HG03575 (cell line): ENCODE data around the gene VPS26C.
"Not testable (repeated sequence)": the region's sequence is repeated elsewhere in the genome, so short reads cannot be mapped to it uniquely, and the experiment has no call there.

Experiments
- ATAC-seq: cut with Tn5 transposase; IDR thresholded peaks from one replicate; pipeline ENCODE4 v1.9.1; 2021; ENCODE audit not compliant: unreplicated experiment, insufficient number of reproducible peaks, low FRiP score; ENCODE audit errors: extremely low read depth

The VPS26C gene

DNA sequence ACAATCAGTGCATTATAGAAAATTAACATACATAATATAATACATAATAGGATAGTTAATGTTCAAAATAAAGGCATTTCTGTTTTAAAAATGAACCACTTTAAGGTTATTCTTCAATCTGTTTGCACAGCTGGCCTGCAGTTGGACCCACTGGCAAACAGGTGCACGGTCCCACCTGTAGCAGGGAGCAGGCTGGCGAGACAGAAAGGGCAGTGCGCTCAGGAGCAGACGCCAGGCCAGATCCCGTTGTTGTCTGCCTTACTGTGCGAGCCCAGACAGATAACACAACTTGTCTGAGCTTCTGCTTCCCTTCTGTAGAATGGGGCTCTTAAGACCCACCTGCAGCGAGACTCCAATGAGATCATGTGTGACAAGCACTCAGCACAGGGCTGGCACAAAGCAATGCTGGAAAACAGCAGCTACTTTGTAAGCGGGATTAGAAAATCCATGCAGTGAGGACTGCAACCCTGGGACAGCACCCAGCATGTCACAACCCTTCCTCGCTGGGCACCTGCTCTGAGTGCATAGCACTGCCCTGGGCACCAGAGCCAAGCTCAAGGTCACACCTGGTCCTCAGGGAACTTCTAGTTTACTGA, 33.5 kb downstream of the VPS26C start:
- ATAC-seq = no peak

DNA sequence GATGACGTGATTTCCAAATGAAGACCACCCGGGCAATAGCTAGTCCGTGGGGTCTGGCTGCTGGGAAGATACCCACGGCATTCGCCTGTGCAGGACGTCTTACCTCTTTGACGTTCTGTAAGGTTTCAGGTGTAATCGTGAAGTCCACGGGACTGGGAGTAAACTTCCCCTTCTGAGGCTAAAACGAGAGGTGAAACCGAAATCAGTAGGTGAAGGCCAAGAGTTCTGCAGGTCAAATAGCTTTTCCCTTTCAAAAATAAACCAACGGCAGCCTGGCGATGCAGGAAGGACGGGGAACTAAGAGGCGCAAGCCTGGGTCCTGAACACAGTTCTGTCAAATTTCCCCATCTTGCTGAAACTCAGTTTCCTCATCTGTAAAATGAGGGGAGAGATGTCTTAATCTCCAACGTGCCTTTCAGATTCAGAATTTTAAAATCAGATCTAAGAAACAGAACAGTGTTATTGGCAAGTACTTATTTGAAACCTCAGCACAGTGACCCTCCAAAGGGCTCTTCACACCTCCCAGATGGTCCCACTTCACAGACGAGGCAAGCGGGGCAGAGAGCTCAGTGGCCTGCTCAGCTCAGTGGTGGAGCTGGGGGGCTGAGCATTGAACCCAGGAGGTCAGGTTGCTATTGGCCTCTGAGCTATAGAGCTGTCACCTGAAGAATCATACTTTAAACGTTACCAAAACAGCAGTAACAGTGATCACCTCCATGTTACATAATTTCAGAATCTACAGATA, 34.7 kb downstream of the VPS26C start:
- no peak for ATAC-seq

DNA sequence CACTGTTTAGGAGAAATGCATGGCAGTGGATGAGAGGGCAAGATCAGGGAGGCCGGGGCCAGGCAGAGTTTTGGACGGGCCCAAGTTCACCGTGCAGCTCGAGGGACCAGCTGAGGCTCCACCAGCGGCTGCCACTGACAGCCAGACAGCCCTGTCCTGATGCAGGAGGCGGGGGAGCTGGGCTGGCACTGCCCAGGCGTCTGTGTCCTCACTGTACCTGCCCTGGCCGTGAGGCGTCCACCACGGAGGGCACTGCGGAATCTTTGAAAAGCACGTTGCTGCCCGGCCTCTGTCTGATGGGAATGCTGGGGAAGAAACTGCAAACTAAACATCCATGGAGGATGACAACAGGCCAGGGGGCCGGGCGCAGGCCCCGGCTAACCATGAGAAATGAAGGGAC, 35.5 kb downstream of the VPS26C start:
- no peak for ATAC-seq

DNA sequence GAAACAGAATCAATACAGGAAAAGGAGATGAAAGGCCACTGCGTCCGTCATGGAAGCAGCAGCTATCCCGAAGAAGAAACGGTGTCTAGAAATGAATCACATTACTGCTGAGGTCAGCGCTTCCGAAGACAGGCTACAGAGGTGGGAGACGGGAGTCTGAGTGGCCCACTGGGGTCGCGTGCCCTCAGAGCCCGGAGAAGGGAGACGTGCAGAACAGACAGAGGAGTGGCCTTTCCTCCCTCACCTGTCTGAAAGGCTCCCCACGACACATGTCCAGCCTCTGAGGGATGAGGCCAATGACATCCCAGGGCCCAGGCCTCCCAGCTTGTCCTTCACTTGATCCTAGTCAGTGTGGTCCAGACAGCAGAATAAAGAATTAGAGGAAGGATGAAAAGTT, 35.9 kb downstream of the VPS26C start:
- ATAC-seq = no peak

DNA sequence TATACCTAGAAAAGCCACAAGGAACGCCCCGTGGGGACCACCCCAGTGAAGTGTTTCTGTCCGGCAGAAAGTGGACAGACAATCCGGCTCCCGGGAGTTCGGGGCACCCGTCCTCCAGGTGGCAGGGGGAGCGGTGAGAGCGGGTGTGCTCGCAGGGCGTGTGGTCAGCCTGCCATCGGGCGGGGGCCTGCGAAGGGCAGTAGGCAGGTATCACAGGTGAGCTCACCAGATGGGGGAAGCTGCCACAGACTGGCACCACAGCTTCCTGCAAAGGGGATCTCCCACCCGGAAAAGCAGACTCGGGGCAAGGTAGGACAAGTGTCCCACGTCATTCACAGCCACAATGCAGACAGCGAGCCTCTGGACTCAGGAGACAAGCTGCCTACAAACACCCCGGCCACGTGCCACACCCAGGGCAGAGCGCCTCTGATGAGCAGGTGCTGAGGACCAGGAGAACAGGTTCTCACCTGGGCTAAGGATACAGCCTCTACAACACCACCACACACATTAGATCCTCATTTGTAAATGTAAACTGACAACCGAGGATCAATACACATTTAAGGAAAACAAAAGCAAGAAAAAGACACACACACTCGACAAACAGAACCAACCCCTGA, 36.4 kb downstream of the VPS26C start:
- ATAC-seq = no peak

DNA sequence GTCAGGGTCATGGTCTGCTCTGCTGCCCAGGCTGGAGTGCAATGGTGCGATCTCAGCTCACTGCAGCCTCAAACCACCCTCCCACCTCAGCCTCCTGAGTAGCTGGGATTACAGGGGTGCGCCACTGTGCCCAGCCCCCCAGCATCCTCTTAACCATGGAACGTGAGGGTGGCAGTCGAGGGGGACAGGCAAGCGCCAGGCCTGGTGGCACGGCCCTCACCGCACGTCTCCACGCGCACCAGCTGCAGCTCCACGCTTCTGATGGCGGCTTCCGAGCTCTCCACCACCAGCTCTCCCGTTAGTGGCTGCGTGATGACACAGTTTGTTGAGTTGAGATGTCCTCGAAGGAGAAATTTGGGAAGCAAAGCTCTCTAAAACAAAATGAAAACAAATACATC, 39.1 kb downstream of the VPS26C start:
- no peak for ATAC-seq

DNA sequence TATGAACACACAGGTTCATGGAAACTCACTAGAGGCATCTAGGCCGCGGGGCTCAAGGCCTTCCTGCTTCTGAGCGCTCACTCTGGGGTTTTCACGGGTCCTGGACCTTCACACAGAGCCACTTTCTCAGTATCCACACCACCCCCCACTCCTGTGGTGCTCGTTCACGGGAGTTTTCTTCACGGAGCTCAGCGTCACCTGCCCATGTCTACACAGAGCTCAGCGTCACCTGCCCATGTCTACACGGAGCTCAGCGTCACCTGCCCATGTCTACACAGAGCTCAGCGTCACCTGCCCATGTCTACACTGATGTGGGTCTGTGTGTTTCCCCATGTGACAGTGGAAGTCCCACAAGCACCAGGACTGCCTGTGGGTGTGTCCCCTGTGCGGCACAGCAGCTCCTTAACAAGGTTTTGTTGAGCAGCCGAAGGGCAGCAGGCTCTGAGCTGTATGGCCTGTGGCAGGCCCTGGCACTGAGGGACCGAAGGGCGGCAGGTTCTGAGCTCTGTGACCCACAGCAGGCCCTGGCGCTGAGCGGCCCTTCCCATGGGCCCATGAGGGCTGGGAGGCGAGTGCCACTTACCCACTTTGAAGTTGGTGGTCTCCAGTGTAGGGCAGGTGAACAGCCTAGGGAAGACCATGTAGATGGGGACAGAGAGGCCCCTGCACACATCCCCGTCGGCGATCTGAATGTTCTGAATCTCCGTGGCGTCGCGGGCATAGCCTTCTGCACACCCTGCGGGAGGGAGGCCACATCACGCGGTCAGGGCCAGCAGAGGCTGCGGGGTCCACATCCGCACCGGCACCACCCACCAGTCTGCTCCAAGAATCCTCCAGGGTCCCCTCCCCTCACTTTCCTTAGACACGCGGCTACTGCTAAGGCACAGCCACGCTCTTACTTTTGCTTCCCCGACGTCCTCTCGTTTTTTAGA, 39.8 kb downstream of the VPS26C start:
- ATAC-seq = no peak

DNA sequence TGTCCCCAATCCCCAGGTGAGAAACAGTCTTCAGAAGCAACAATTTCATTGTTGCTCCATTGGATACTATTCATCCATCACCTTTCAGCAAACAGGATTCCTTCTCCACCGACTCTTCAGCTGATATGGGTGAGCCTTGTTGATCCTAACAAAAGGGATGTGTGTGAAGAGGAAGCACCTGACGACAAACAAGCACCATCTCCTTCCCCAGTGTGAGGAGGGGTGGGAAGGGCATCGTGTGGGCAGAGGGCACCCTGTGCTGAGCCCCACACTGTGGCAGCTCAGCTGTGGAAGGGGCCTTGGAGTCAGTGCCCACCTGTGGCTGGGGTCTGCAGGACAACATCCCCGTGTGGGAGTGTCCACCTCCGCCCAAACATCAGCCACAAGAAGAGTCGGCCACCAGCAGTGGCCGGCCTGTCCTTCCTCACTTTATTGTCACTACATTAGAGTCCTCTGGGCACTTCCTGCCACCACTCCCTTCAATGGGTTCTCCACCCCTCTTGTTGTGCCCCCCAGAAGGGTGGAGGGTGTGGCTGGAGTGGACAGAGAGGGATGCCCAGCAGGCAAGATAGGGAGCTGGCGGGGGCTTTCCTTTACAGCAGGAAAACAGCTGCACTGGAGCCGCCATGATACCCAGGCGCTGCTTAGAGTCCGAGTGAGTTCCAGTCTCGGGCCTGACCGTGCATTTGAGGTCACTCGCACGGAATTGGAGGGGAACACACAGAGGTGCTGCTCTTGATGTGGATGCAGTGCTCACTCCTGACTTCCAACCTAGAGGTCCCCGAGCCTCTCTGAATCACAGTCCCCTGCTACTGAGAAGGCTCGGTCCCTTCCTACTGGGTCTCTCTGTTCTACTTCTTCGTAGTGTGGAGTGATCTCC, 40.9 kb downstream of the VPS26C start:
- no peak for ATAC-seq

DNA sequence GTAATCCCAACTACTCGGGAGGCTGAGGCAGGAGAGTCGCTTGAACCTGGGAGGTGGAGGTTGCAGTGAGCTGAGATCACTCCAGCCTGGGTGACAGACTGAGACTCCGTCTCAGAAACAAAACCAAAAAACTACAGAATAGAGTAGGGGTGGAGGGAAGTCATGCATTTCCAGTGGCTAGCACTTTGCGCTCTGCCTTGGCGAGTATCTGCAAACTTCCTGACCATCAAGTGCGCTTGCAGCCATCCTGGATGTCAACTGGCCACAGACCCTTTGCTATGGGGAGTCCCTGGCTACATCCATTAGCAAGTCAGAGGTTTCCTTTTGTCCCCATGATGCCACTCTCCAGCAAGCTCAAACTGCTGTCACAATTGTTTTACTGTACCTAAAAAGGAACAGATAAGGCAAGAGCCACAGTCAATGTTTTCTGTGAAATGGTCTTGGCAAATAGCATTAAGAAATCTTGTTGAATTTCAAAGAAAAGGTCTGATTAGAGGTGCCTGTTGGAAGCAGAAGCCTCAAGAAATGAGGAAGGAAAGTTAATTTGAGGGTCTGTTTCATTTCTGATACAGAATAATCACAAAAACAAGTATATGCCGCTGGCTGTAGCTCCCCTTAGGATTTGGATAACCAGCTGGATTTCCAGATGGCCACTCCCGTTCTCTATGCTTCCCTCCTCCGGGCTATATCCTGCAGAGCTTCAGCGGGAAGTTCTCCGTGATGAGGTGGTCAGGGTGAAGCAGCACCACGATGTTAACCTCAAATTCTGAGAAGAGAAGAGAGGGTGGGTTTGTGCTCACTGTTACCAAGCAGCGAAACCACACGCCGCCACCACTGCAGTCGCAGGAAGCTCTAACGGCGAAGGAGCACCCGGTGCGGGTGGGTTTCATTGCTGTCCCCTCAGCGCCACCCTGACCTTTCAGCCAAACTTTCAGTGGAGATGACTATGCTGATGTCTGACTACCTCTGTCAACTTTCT, 42.0 kb downstream of the VPS26C start:
- ATAC-seq = no peak

DNA sequence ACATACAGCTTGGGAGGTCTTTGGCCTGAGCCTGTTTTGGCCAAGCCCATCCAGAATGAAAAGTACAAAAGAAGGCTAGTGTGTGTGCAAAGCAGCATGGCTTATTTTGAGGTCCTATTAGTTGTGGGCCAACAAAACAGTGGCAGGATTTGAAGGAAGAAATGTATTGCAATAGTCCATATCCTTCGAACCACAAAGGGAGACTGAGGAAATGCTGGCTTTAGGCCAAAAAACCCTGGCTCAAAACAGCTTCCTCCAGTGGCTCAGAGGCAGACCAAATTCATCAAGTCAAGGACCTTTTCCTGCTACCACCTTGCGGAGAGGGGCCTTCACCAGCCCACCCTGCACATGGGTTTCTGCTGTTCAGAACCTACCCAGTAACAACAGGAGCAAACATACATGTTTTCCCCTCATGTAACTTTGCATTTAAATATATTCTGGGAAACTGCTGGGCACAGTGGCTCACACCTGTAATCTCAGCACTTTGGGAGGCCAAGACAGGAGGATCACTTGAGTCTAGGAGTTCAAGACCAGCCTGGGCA, 43.3 kb downstream of the VPS26C start:
- ATAC-seq = no peak

DNA sequence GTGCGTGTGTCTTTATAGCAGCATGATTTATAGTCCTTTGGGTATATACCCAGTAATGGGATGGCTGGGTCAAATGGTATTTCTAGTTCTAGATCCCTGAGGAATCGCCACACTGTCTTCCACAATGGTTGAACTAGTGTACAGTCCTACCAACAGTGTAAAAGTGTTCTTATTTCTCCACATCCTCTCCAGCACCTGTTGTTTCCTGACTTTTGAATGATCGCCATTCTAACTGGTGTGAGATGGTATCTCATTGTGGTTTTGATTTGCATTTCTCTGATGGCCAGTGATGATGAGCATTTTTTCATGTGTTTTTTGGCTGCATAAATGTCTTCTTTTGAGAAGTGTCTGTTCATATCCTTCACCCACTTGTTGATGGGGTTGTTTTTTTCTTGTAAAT, 44.9 kb downstream of the VPS26C start:
- ATAC-seq = not testable (repeated sequence)

DNA sequence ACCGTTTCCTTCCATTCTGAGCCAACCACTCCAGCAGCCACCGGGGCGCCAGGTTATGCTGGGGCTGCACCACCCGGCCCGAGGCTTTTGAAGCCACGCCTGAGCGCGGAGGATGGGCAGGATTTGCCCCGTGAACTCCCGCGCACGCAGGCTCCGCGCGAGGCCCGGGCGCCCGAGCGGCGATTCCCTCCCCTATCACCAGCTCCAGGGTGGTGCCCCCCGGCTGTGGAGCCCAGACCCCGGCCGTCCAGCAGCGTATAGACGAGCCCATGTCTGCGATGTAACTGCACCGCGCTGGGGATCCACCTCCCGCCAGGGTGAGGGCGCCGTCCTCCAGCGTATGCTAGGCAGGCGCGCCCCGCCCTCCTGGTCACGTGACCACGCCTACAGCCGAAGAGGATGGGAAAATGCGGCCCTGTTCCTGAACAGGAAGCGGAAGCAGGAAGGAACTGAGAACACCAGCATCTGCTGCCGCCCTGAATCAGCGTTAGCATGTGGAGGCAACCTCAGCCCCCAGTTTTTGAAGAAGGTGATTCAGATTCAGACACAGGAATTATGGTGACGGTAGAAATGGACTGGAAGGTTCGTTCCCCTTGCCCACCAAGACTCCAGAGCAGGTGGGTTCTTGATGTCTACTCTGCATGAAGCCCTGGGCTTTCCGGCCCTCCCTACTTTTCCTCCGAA, 46.0 kb downstream of the VPS26C start:
- peak; percentile 43 for ATAC-seq

DNA sequence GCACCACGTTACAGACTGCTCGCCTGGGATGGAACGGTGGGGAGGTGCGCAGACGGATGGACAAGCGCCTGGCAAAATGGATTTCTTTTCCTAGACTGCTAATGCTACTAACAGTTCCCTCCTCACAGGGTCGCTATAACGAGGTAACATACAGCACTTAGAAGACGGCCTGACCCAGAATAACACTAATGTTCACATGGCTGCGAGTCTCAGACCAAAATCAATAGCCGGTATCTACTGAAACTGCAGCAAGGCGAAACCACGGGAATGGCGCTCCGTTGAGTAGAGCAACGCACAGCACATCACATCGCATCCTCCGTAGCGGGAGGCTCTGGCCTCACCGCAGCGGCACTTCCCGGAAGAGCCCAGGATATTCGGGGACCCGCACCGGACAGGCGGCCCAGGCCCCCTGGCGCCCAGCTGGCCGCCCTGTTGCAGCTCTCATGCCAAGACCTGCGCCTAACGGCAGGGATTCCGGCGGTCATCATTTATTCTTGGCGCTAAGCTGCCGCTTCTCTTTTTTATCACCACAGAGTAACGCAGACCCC, 46.6 kb downstream of the VPS26C start:
- ATAC-seq = peak; percentile 8

DNA sequence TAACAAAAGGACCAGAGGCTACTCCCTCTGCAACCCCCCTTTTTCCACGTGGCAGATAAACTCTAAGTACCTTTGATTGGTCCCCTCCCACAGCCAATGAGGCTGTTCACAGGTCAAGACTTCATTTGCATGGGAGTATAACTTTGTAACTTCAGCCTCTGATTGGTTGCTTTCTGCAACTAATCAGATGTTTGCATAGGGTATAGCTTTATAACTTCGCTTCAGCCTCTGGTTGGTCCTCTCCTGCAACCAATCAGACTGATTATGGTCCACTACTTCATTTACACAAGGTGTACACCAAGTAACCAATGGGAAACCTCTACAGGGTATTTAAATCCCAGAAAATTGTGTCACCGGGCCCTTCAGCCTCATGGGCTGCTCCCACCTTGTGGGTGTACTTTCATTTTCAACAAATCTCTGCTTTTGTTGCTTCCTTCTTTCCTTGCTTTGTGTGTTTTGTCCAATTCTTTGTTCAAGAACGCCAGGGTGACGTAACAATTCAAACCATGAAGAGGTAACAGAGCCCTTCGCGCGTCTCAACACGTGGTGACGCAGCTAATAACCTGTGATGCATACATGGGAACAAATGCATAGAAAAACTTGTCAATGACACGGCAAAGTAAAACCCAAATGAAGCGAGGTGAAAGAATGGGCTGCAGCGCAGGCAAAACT, 47.2 kb downstream of the VPS26C start:
- no peak for ATAC-seq

DNA sequence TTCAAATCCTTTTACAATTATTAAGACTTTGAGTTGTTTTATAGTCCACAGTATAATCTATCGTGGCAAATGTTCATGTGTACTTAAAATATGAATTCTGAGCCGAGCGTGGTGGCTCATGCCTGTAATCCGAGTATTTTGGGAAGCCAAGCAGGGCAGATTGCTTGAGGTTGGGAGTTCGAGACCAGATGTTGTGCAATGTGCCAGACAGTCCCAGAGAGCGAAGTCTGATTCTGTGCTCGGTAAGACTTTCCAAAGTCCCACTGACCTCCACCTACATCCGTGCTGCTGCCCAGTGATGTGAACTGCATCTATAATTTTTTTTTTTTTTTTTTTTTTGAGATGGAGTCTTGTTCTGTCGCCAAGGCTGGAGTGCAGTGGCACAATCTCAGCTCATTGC, 52.2 kb downstream of the VPS26C start:
- ATAC-seq = no peak

DNA sequence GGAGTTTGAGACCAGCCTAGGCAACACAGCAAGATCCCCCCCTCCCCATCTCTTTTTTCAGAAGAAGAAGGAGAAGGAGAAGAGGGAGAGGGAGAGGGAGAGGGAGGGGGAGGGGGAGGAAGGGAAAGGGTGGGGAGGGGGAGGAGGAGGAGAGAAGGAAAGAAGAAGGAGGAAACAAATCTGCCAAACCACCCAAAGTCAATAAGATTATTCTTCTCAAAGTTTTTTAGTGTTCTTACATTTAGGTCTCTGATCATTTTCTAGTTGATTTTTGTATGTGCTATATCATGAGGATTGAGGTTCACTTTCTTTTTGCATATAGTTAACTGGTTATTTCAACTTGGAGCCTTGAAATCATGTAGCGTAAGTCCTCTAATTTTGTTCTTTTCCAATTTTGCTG, 56.3 kb downstream of the VPS26C start:
- ATAC-seq = no peak
